Cardiac muscle cell (in vitro differentiated cells and primary cell): ENCODE measurements around the gene ARHGAP10. TPM values are rescaled to one million over a fixed set of nuclear protein-coding genes. Genes with fewer than 3 reads are reported as not detected.

Source experiments
- DNase-seq, 2 donors: peaks; one replicate each; pipeline versions ENCODE4 v3.0.0 to v3.0.0-alpha.2; 2010 to 2017; ENCODE audit warnings: low read depth in 1 of 2, low spot score in 1 of 2
- H3K27ac ChIP-seq: fragments of 200-600 bp; sonication (generic); 2 replicates; pipeline ENCODE4 v1.5.1; 2016
- H3K27me3 ChIP-seq: fragments of 200-600 bp; sonication (generic); 2 replicates; pipeline ENCODE4 v1.6.0; 2016; ENCODE audit warnings: control low read depth
- H3K36me3 ChIP-seq: fragments of 200-600 bp; sonication (generic); 2 replicates; pipeline ENCODE4 v1.5.1; 2016; ENCODE audit warnings: control low read depth
- H3K4me1 ChIP-seq: fragments of 200-600 bp; sonication (generic); 2 replicates; pipeline ENCODE4 v1.8.1; 2017; ENCODE audit warnings: low read depth, mild to moderate bottlenecking, mixed run types
- H3K4me3 ChIP-seq: fragments of 200-600 bp; sonication (generic); 2 replicates; pipeline ENCODE4 v1.5.1; 2016; ENCODE audit warnings: mild to moderate bottlenecking
- H3K9me3 ChIP-seq: fragments of 200-600 bp; sonication (generic); 2 replicates; pipeline ENCODE4 v1.5.1; 2017; ENCODE audit warnings: low read depth, mild to moderate bottlenecking, control low read depth
- CTCF ChIP-seq: IDR thresholded peaks from 2 replicates; pipeline ENCODE4 v1.5.1; 2012; ENCODE audit warnings: low read depth, mild to moderate bottlenecking, low read length
- polyA plus RNA-seq: library from polyadenylated mRNA; unstranded; fragments of >200 nt; fragmentation: Nextera tagmentation; extraction: Ambion mirVana; gene quantifications from 2 replicates; pipeline ENCODE4 v1.2.1, GENCODE V29; 2016
- total RNA-seq: library from RNA; depleted of rRNA; stranded (reverse); fragments of >200 nt; gene quantifications from 2 replicates; pipeline ENCODE4 v1.2.3, GENCODE V29; 2016

Gene ARHGAP10
- total and polyA plus RNA-seq, 2 experiments from 2014 or later, result 12.1 to 15.0 TPM

GRCh38 chr4:147969573-147970385 is 237.9 kb downstream of the ARHGAP10 start:
- H3K27me3 ChIP-seq, result no peaks in the 10 kb centered on the region
- H3K27ac ChIP-seq, result no peak overlapping the region
- H3K36me3 ChIP-seq, result no peaks in the 10 kb centered on the region
- TF ChIP-seq CTCF, result no peak
- H3K9me3 ChIP-seq, result no peaks in the 10 kb centered on the region
- no peaks in the 10 kb centered on the region for H3K4me1 ChIP-seq
- no peak for DNase-seq
- H3K4me3 ChIP-seq, result no peak overlapping the region

- H3K36me3 ChIP-seq, result no peaks in the 10 kb centered on the region
- H3K27me3 ChIP-seq, result no peaks in the 10 kb centered on the region
- no peak for TF ChIP-seq CTCF
- H3K9me3 ChIP-seq, result no peaks in the 10 kb centered on the region
- no peaks in the 10 kb centered on the region for H3K4me1 ChIP-seq
- no peak for DNase-seq
- no peak overlapping the region for H3K4me3 ChIP-seq
- H3K27ac ChIP-seq, result no peak overlapping the region
Measured at GRCh38 chr4:147971116-147971515, 239.2 kb downstream of the ARHGAP10 start.

GRCh38 chr4:147975325-147975724 is 243.4 kb downstream of the ARHGAP10 start:
- no peak for TF ChIP-seq CTCF
- H3K4me3 ChIP-seq, result no peak overlapping the region
- H3K27me3 ChIP-seq, result no peaks in the 10 kb centered on the region

DNA sequence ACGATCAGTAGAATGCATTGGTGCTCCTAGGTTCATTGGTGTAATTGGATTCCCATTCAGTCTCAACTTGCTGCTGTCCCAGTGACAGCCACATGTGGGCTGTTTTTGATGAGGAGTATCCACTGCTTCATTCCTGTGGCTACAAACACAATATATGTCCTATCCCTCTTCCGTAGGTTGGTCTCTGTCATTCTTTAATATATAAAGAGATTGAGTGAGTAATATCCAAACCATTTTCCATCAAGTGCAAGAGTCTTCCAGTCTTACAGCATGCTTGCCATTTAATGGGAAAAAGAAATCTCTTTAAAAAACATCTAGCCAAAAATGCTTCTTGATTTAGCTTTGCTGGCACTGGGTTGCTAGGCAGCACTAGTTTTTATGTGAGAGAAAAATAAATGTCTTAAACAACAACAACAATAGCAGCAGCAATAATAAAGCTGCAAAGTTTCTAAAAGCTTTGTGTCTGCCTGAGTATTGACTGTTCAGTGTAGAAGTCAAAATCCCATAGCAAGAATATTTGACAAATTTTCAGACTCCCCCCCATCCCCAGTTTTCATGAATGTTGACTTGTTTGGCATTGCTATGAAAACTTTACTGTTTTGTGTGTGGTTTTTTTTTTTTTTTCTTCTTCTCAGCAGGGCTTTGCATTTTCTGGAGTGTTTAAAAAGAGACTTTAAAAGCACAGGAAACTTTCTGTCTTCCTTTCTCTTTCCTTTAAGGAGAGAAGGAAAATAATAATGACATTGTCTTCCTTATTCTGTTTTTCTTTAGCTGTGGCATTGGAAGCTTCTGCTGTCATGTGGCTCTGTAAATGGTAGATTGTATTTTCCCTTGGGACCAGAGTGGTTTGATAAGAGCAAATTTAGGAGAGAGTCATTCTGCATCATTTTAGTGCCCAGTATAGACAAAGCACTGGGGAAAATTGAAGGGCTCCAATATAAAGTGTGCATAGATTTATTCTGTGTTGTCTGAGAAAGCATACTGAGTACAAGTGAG is 244.3 kb downstream of the ARHGAP10 start:
- no peaks in the 10 kb centered on the region for H3K9me3 ChIP-seq
- DNase-seq, result peak in 1 of 2 donors; percentile 20
- H3K36me3 ChIP-seq, result no peaks in the 10 kb centered on the region

More at GRCh38 chr4:147975325-147975724, 243.4 kb downstream of the ARHGAP10 start:
- Histone ChIP-seq H3K36me3 (no peaks in the 10 kb centered on the region), H3K9me3 (no peaks in the 10 kb centered on the region), H3K4me1 (no peaks in the 10 kb centered on the region), H3K27ac (no peak overlapping the region)
- peak in 1 of 2 donors; percentile 33 for DNase-seq

More for the DNA sequence above, 244.3 kb downstream of the ARHGAP10 start:
- Histone ChIP-seq H3K27me3 (no peaks in the 10 kb centered on the region), H3K27ac (no peak overlapping the region), H3K4me3 (no peak overlapping the region), H3K4me1 (no peaks in the 10 kb centered on the region)
- TF ChIP-seq CTCF, result no peak
